ENCODE measurements around the gene LDB2.
"Not testable (repeated sequence)": the region's sequence is repeated elsewhere in the genome, so short reads cannot be mapped to it uniquely, and the experiment has no call there.

The LDB2 gene

GRCh38 chr4:16590797-16591196 lies 307.6 kb downstream of the LDB2 start:
- DNase-seq, result no peak

- no peak for DNase-seq
Observed at GRCh38 chr4:16588651-16589050, 309.8 kb downstream of the LDB2 start.

GRCh38 chr4:16588149-16588548 lies 310.3 kb downstream of the LDB2 start:
- no peak for DNase-seq

GRCh38 chr4:16585053-16585452 lies 313.4 kb downstream of the LDB2 start:
- DNase-seq, result no peak

- DNase-seq, result no peak
Observed at GRCh38 chr4:16583764-16584163, 314.7 kb downstream of the LDB2 start.

- no peak for DNase-seq
Observed at GRCh38 chr4:16582526-16582925, 315.9 kb downstream of the LDB2 start.

- no peak for DNase-seq
Observed at GRCh38 chr4:16582036-16582435, 316.4 kb downstream of the LDB2 start.

GRCh38 chr4:16581117-16581516 lies 317.3 kb downstream of the LDB2 start:
- DNase-seq, result no peak

GRCh38 chr4:16580514-16580913 lies 317.9 kb downstream of the LDB2 start:
- DNase-seq, result no peak

- DNase-seq, result no peak
Observed at GRCh38 chr4:16579866-16580265, 318.6 kb downstream of the LDB2 start.

GRCh38 chr4:16577177-16577576 lies 321.3 kb downstream of the LDB2 start:
- no peak for DNase-seq

GRCh38 chr4:16574981-16575380 lies 323.5 kb downstream of the LDB2 start:
- no peak for DNase-seq

GRCh38 chr4:16573739-16574138 lies 324.7 kb downstream of the LDB2 start:
- no peak for DNase-seq

- DNase-seq, result no peak
Observed at GRCh38 chr4:16573206-16573605, 325.2 kb downstream of the LDB2 start.

- no peak for DNase-seq
Observed at GRCh38 chr4:16572631-16573030, 325.8 kb downstream of the LDB2 start.

GRCh38 chr4:16572161-16572560 lies 326.3 kb downstream of the LDB2 start:
- no peak for DNase-seq

- no peak for DNase-seq
Observed at GRCh38 chr4:16569790-16570189, 328.7 kb downstream of the LDB2 start.

GRCh38 chr4:16557316-16557715 lies 341.1 kb downstream of the LDB2 start:
- DNase-seq, result not testable (repeated sequence)

GRCh38 chr4:16555156-16555555 lies 343.3 kb downstream of the LDB2 start:
- no peak for DNase-seq

- DNase-seq, result no peak
Observed at GRCh38 chr4:16550531-16550930, 347.9 kb downstream of the LDB2 start.

- no peak for DNase-seq
Observed at GRCh38 chr4:16545656-16546055, 352.8 kb downstream of the LDB2 start.

GRCh38 chr4:16544869-16545268 lies 353.6 kb downstream of the LDB2 start:
- no peak for DNase-seq

- DNase-seq, result no peak
Observed at GRCh38 chr4:16544251-16544721, 354.2 kb downstream of the LDB2 start.

- no peak for DNase-seq
Observed at GRCh38 chr4:16537926-16538325, 360.5 kb downstream of the LDB2 start.

GRCh38 chr4:16532240-16532970 lies 366.0 kb downstream of the LDB2 start:
- DNase-seq, result no peak

Measured in NCI-H2171 (cell line).